SU-DHL-6 (cell line): ENCODE data around the gene RGS7.
"Not testable (repeated sequence)": the region's sequence is repeated elsewhere in the genome, so short reads cannot be mapped to it uniquely, and the experiment has no call there.

Experiments
- EZH2phosphoT487 ChIP-seq: fragments of 200-600 bp; sonication (generic), shearing (Covaris generic); conservative IDR thresholded peaks from 2 replicates; pipeline ENCODE4 v1.6.1; 2018; ENCODE audit warnings: mild to moderate bottlenecking, antibody characterized with exemption, low read length, moderate library complexity, mixed read lengths
- TF ChIP-seq, protein P1 (sequence below): fragments of 200-600 bp; sonication (generic); IDR thresholded peaks from one replicate; pipeline ENCODE4 v1.5.1; 2017; ENCODE audit warnings: antibody characterized with exemption, mild to moderate bottlenecking, low read length, moderate library complexity; ENCODE audit not compliant: insufficient read depth, poor library complexity, severe bottlenecking

DNA sequence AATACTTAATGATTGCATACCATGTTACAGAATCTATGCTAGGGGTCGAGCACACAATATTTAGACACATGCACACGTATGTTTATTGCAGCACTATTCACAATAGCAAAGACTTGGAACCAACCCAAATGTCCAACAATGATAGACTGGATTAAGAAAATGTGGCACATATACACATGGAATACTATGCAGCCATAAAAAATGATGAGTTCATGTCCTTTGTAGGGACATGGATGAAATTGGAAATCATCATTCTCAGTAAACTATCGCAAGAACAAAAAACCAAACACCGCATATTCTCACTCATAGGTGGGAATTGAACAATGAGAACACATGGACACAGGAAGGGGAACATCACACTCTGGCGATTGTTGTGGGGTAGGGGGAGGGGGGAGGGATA, 191.7 kb downstream of the RGS7 start:
- not testable (repeated sequence) for TF ChIP-seq EZH2phosphoT487
- TF ChIP-seq, protein P1, sequence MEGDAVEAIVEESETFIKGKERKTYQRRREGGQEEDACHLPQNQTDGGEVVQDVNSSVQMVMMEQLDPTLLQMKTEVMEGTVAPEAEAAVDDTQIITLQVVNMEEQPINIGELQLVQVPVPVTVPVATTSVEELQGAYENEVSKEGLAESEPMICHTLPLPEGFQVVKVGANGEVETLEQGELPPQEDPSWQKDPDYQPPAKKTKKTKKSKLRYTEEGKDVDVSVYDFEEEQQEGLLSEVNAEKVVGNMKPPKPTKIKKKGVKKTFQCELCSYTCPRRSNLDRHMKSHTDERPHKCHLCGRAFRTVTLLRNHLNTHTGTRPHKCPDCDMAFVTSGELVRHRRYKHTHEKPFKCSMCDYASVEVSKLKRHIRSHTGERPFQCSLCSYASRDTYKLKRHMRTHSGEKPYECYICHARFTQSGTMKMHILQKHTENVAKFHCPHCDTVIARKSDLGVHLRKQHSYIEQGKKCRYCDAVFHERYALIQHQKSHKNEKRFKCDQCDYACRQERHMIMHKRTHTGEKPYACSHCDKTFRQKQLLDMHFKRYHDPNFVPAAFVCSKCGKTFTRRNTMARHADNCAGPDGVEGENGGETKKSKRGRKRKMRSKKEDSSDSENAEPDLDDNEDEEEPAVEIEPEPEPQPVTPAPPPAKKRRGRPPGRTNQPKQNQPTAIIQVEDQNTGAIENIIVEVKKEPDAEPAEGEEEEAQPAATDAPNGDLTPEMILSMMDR: not testable (repeated sequence)
